Epithelial cell of proximal tubule (primary cell): Measurements from ENCODE around the gene SBNO1. TPM values are rescaled to one million over a fixed set of nuclear protein-coding genes. Genes with fewer than 3 reads are reported as not detected.
"Not testable (repeated sequence)": the region's sequence is repeated elsewhere in the genome, so short reads cannot be mapped to it uniquely, and the experiment has no call there.

ENCODE experiments used
- DNase-seq: peaks from one replicate; pipeline ENCODE4 v3.0.0-alpha.2; 2011; ENCODE audit warnings: low read depth
- H3K4me3 ChIP-seq: 2 replicates; pipeline ENCODE4 v1.5.1; 2011; ENCODE audit warnings: low read depth, mild to moderate bottlenecking, low read length
- CTCF ChIP-seq: conservative IDR thresholded peaks from 2 replicates; pipeline ENCODE4 v1.5.1; 2012; ENCODE audit warnings: low read depth, mild to moderate bottlenecking, low read length
- total RNA-seq: library from RNA; depleted of rRNA; stranded (reverse); fragments of >200 nt; gene quantifications from 2 replicates; pipeline ENCODE4 v1.2.3, GENCODE V29; 2015

Gene SBNO1
- total RNA-seq, 1 donor from 2014 or later: 17.8 TPM

- TF ChIP-seq CTCF: no peak
- DNase-seq: no peak
- peak overlapping the region; percentile 27 for H3K4me3 ChIP-seq
Measured at GRCh38 chr12:123251403-123252076, 113.1 kb downstream of the SBNO1 start.

GRCh38 chr12:123250471-123251383, 113.9 kb downstream of the SBNO1 start:
- no peak for TF ChIP-seq CTCF
- DNase-seq: no peak
- peak overlapping the region; percentile 27 for H3K4me3 ChIP-seq

- not testable (repeated sequence) for DNase-seq, H3K4me3 ChIP-seq
Measured at GRCh38 chr12:123248996-123249741, 115.5 kb downstream of the SBNO1 start.

GRCh38 chr12:123248129-123248528, 116.5 kb downstream of the SBNO1 start:
- not testable (repeated sequence) for H3K4me3 ChIP-seq, DNase-seq

- DNase-seq: no peak
- no peak for TF ChIP-seq CTCF
- no peak overlapping the region for H3K4me3 ChIP-seq
Measured at GRCh38 chr12:123245678-123246077, 119.0 kb downstream of the SBNO1 start.

- no peak for DNase-seq
- no peak overlapping the region for H3K4me3 ChIP-seq
- no peak for TF ChIP-seq CTCF
Measured at GRCh38 chr12:123243671-123244262, 120.9 kb downstream of the SBNO1 start.

- DNase-seq: no peak
- H3K4me3 ChIP-seq: no peak overlapping the region
- no peak for TF ChIP-seq CTCF
Measured at GRCh38 chr12:123242116-123242904, 122.3 kb downstream of the SBNO1 start.
